ENCODE measurements around the gene ENDOU.

- TF ChIP-seq EZH2 (IDR thresholded peaks at IDR 0.05; ENCODE audit: low read length, missing control alignments) (no peak), CTCF (conservative IDR thresholded peaks at IDR 0.05 in 1 of 2, IDR thresholded peaks at IDR 0.05 in 1 of 2; ENCODE audit: low read depth in 1 of 2, low read length in 2 of 2) (no peak)
Measured at GRCh38 chr12:47707355-47707754, 17.9 kb downstream of the ENDOU start.
